GM19035 (cell line): ENCODE measurements around the gene MGAT3.
"Not testable (repeated sequence)": the region's sequence is repeated elsewhere in the genome, so short reads cannot be mapped to it uniquely, and the experiment has no call there.

ENCODE experiments used
- ATAC-seq: cut with Tn5 transposase; IDR thresholded peaks from one replicate; pipeline ENCODE4 v1.9.1; 2021; ENCODE audit not compliant: unreplicated experiment

MGAT3 gene

GRCh38 chr22:39456522-39457197, at the start of gene MGAT3:
MGAT3 (plus strand) TSS chr22:39457012; CDS start chr22:39487348, 30,336 bp downstream.
- ATAC-seq = no peak

GRCh38 chr22:39408173-39408572, 48.6 kb upstream of the MGAT3 start:
- no peak for ATAC-seq

DNA sequence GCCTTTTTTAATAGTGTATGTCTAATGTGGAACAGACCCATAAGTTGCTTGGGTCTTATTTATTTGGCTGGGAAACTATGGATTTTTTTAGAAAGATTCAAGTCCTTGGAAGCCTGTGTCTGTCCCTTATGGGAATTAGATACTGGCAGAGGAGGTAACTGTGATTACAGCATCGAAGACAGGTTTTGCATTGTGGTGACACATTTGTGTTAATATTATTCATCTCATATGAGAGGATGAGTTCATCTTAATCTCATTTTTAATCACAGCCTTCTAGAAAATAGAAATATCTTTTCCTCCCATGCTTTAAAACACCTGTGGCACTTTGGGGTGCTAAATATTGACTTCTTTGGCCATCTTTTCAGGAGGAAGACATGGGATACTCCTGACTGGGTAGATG, 48.0 kb upstream of the MGAT3 start:
- ATAC-seq = no peak

DNA sequence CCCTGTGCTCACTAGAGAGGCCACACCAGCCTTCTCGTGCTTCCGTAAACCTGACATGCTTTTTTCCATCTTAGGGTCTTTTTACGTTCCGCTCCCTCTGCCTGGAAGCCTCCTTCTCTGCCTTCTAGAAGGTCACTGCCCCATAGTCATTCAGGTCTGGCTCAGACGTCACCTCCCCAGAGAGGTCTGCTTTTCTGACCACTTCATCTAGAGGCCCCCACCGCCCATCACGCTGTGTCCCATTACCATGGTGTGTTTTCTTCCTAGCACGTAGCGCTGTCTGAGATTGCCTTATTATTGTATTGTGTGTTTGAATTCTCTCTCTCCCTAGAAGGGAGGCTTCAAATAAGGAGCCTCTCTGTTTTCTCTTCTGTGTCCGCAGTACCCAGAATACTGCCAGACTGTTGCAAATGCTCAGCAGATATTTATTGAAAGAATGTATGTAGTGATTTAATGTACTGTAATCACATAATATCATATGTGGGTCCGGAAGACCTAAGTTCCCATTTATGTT, 47.2 kb upstream of the MGAT3 start:
- no peak for ATAC-seq

GRCh38 chr22:39410264-39410663, 46.5 kb upstream of the MGAT3 start:
- ATAC-seq = no peak

DNA sequence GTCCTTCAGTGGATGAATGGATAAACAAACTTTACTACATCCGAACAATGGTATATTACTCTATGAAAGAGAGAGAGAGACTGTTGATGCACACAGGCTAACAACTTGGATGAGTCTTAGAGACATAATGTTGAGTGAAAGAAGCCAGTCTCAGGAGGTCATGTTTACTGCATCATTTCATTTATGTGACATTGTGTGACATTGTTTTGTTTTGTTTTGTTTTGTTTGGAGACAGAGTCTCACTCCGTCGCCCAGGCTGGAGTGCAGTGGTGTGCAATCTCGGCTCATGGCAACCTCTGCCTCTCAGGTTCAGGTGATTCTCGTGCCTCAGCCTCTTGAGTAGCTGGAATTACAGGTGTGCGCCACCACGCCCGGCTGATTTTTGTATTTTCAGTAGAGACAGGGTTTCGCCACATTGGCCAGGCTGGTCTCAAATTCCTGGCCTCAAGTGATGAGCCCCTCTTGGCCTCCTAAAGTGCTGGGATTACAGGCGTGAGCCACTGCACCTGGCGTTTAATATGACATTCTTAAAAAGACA, 44.9 kb upstream of the MGAT3 start:
- ATAC-seq = not testable (repeated sequence)

- not testable (repeated sequence) for ATAC-seq
Measured at GRCh38 chr22:39413204-39413603, 43.6 kb upstream of the MGAT3 start.

- ATAC-seq = no peak
Measured at GRCh38 chr22:39414377-39414776, 42.4 kb upstream of the MGAT3 start.

DNA sequence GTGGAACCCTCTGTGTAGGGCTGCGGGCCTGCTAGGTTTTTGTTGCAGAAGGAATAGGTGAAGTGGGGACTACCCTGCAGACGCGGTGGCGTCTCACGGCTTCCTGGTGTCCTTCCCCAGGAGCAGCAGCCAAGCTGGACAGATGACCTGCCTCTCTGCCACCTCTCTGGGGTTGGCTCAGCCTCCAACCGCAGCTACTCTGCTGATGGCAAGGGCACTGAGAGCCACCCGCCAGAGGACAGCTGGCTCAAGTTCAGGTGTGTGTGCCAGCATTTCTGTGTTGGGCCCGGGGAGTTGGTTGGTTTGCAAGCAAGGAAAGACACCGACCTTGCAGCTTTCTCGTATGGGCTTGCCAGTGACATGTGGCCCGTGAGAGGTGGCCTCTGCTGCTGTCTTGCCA, 41.9 kb upstream of the MGAT3 start:
- ATAC-seq = no peak

- no peak for ATAC-seq
Measured at GRCh38 chr22:39415506-39415905, 41.3 kb upstream of the MGAT3 start.

GRCh38 chr22:39416319-39416718, 40.5 kb upstream of the MGAT3 start:
- no peak for ATAC-seq

DNA sequence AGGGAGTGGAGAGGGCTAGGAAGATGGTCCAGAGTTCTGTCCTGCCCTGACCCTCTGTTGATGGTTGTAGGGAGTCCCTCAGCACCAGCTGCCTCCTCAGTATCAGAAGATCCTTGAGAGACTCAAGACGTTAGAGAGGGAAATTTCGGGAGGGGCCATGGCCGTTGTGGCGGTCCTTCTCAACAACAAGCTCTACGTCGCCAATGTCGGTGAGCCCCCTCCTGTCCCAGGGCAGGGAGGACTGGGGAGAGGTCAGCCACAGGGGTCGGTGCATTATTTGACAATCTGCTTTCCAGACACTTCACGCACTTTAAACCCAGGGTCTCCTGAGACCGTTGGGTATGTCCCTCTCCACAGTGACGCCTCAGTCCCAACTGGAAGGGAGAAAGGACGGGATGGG, 39.2 kb upstream of the MGAT3 start:
- no peak for ATAC-seq

GRCh38 chr22:39418696-39419095, 38.1 kb upstream of the MGAT3 start:
- no peak for ATAC-seq

GRCh38 chr22:39419096-39419495, 37.7 kb upstream of the MGAT3 start:
- ATAC-seq = no peak

DNA sequence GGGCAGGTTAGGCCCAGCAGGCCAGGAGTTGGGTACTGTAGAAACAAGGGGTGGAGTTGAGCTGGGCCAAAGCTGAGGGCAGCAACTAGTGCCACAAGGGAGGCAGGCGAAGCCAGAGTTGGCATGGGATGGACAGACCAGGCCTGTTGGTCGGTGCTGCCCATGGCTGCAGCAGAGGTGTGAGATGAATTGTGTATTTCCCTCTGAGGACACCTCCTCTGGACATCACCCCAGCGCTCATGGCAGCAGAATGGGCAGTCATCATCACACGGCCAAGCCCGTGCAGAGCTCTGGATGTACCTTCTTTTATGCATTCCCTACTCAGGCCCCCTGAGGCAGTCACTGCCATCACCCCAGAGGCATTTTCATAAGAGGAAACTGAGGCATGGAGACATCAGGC, 36.9 kb upstream of the MGAT3 start:
- ATAC-seq = no peak

GRCh38 chr22:39421691-39422090, 35.1 kb upstream of the MGAT3 start:
- ATAC-seq = no peak

GRCh38 chr22:39422101-39422500, 34.7 kb upstream of the MGAT3 start:
- ATAC-seq = no peak

DNA sequence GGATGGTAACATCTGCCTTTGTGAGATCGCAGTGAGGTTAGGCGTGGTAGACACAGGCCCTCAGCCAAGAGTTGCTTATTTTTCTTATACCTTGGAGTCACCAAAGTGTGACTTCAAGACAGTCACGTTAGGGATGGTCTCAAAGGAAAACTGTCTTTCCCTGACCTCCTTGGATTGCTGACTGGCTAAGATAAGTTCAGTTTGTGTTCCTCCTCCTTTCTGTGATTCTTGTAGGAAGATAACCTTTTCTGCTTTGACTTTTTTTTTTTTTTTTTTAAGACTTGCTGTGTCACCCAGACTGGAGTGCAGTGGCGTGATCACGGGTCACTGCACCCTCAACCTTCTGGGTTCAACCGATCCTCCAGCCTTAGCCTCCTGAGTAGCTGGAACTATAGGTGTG, 34.1 kb upstream of the MGAT3 start:
- no peak for ATAC-seq

GRCh38 chr22:39423976-39424375, 32.8 kb upstream of the MGAT3 start:
- no peak for ATAC-seq

- ATAC-seq = no peak
Measured at GRCh38 chr22:39426380-39427043, 30.3 kb upstream of the MGAT3 start.

GRCh38 chr22:39427751-39428596, 28.8 kb upstream of the MGAT3 start:
- no peak for ATAC-seq
